ENCODE data around the gene C1QL3.

C1QL3 gene

DNA sequence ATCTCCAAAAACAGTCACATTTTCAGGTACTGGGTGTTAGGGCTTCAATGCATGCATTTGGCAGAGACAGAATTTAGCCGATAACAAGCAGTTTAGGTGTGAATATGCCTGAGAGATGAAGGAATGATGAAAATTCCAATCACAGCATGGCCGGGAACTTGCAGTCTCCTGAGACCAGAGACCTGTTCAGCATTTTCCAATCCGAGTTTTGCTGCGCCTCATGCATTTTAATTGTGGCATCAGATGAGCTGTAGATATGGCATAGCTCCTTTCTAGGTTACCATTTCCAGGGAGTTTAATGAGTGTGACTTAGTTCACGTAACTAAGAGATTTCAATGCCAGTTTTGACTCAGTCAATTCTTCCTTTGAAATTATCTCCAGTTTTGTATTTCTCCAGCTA, 14.5 kb upstream of the C1QL3 start:
- H3K27ac ChIP-seq (ENCODE audit: low read depth, low read length) = no peak overlapping the region
- H3K4me3 ChIP-seq (ENCODE audit: low read depth in 1 of 2, low read length in 2 of 2) = no peak overlapping the region
- H3K36me3 ChIP-seq (ENCODE audit: control insufficient read depth in 1 of 2, insufficient read depth in 2 of 2, low read length in 2 of 2) = no peaks in the 10 kb centered on the region
- no peaks in the 10 kb centered on the region for H3K9me3 ChIP-seq (ENCODE audit: control insufficient read depth in 1 of 2, low read length in 2 of 2)
- no peaks in the 10 kb centered on the region for H3K4me1 ChIP-seq (ENCODE audit: control insufficient read depth in 1 of 2, insufficient read depth in 2 of 2, low read length in 2 of 2)
- H3K27me3 ChIP-seq (ENCODE audit: control insufficient read depth in 1 of 2, insufficient read depth in 2 of 2, low read length in 2 of 2) = no peaks in the 10 kb centered on the region
- no peak overlapping the region for H3K9ac ChIP-seq (ENCODE audit: low read depth in 1 of 2, low read length in 2 of 2)

DNA sequence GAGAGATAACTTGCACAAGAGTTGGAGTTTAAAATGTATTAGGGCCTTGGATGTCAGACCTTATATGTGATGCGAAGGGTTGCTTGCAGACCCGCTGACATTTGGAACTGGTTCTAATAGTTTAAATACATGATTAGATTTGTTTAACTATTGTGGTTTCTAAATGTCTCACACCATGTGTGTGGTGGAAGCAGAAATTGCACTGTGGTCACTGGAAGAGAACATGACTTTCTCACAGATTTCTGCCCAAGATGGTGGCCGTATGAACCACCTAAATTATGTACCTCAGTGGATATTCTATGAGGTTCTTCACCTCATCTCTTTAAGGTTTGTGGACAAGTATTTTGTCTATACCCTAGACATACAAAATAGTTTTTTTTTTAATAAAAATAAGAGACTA, 8.2 kb upstream of the C1QL3 start:
- Histone ChIP-seq H3K9ac (ENCODE audit: low read depth in 1 of 2, low read length in 2 of 2) (no peak overlapping the region), H3K27ac (ENCODE audit: low read depth, low read length) (no peak overlapping the region), H3K27me3 (ENCODE audit: control insufficient read depth in 1 of 2, insufficient read depth in 2 of 2, low read length in 2 of 2) (no peaks in the 10 kb centered on the region), H3K4me3 (ENCODE audit: low read depth in 1 of 2, low read length in 2 of 2) (no peak overlapping the region), H3K4me1 (ENCODE audit: control insufficient read depth in 1 of 2, insufficient read depth in 2 of 2, low read length in 2 of 2) (no peaks in the 10 kb centered on the region), H3K9me3 (ENCODE audit: control insufficient read depth in 1 of 2, low read length in 2 of 2) (no peaks in the 10 kb centered on the region), H3K36me3 (ENCODE audit: control insufficient read depth in 1 of 2, insufficient read depth in 2 of 2, low read length in 2 of 2) (no peaks in the 10 kb centered on the region)

DNA sequence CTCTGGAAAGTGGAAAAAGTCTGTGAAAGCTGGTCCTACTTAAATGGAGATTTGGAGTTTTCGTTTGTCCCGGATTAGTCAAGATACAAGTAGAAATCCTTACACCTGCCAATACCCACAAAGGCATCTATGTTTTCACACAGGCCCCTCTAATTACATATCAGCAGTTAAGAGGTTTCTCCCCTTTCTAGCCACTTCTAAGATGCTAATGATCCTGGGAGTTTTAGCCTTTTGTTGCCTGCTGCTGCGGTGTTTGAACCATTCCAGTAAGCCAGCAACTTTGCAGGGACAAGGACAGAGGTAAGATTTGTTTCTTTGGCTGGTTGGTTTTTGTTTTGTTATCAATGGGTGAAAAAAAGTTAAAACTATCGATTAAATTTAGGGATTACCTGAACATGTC, 5.8 kb upstream of the C1QL3 start:
- Histone ChIP-seq H3K9ac (ENCODE audit: low read depth in 1 of 2, low read length in 2 of 2) (no peak overlapping the region), H3K27ac (ENCODE audit: low read depth, low read length) (no peak overlapping the region), H3K4me1 (ENCODE audit: control insufficient read depth in 1 of 2, insufficient read depth in 2 of 2, low read length in 2 of 2) (no peaks in the 10 kb centered on the region), H3K9me3 (ENCODE audit: control insufficient read depth in 1 of 2, low read length in 2 of 2) (no peaks in the 10 kb centered on the region), H3K4me3 (ENCODE audit: low read depth in 1 of 2, low read length in 2 of 2) (no peak overlapping the region), H3K27me3 (ENCODE audit: control insufficient read depth in 1 of 2, insufficient read depth in 2 of 2, low read length in 2 of 2) (peaks cover 2 to 3% of the 10 kb centered on the region in 2 donors), H3K36me3 (ENCODE audit: control insufficient read depth in 1 of 2, insufficient read depth in 2 of 2, low read length in 2 of 2) (no peaks in the 10 kb centered on the region)

DNA sequence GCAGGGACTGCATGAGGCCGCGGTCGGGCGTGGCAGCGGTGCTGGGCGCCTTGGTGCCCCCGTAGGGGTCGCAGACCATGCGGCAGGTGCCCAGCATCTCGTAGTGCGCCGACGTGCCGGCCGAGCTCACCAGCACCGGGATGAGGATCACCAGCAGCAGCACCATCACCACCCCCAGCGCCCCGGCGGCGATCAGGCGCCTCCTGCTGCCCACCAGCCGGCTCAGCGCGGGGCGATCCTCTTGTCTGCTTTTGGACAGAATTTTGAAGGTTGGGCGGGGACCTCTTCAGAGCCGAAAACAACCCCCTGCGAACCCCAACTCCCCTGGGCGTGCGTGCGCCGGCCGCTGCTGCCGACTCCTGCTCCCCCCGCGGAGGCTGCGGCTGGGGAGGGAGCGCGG, 779 bp downstream of the C1QL3 start:
- Histone ChIP-seq H3K4me3 (ENCODE audit: low read depth in 1 of 2, low read length in 2 of 2) (peak overlapping the region; percentile 38 to 57), H3K36me3 (ENCODE audit: control insufficient read depth in 1 of 2, insufficient read depth in 2 of 2, low read length in 2 of 2) (no peaks in the 10 kb centered on the region), H3K27ac (ENCODE audit: low read depth, low read length) (no peak overlapping the region), H3K9ac (ENCODE audit: low read depth in 1 of 2, low read length in 2 of 2) (no peak overlapping the region), H3K27me3 (ENCODE audit: control insufficient read depth in 1 of 2, insufficient read depth in 2 of 2, low read length in 2 of 2) (peaks cover 15 to 26% of the 10 kb centered on the region in 2 donors), H3K4me1 (ENCODE audit: control insufficient read depth in 1 of 2, insufficient read depth in 2 of 2, low read length in 2 of 2) (peaks cover 0 to 3% of the 10 kb centered on the region in 2 donors), H3K9me3 (ENCODE audit: control insufficient read depth in 1 of 2, low read length in 2 of 2) (no peaks in the 10 kb centered on the region)

DNA sequence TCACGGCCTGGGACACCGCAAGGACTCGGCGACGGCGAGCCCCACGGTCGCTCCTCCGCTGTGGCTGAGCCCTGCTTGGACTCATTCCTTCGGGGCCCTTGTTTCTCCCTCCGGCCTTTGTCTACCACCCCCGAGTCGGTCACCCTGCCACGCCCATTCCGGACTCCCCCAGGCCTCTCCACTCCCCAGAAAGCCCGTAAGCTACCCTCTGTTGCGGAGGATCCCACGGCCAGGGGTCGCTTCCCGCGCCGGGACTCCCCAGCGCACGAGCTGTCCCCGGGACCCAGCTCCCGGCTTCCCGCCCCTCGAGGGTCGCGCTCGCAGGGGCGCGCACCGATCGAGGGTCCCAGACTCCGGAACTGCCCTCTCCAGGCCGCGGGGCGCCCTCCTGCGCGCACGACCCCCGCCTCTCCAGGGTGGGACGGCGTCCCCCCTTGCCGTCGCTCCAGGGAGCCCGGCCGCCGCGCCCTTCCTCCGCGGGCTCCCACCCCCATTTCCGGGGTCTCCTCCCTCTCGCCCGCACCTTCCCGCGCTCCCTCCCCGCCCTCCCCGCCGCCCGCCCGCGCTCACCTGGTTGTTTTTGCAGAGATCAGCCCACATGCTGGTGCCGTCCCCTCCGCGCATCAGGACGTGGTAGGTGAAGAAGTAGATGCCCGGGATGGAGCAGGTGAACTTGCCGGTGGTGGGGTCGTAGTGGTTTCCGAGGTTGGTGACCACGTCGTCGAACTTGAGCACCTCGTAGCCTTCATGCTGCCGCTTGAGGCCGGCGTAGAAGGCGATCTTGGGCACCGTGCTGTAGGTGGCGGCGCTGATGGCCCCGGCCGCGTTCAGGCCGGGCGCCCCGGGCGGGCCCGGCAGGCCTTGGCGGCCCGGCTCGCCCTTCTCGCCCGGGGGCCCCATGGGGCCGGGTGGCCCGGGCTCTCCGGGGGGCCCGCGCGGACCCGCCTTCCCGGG, 1.5 kb downstream of the C1QL3 start:
- Histone ChIP-seq H3K27me3 (ENCODE audit: control insufficient read depth in 1 of 2, insufficient read depth in 2 of 2, low read length in 2 of 2) (peaks cover 15 to 26% of the 10 kb centered on the region in 2 donors), H3K36me3 (ENCODE audit: control insufficient read depth in 1 of 2, insufficient read depth in 2 of 2, low read length in 2 of 2) (no peaks in the 10 kb centered on the region), H3K27ac (ENCODE audit: low read depth, low read length) (no peak overlapping the region), H3K9me3 (ENCODE audit: control insufficient read depth in 1 of 2, low read length in 2 of 2) (no peaks in the 10 kb centered on the region), H3K4me1 (ENCODE audit: control insufficient read depth in 1 of 2, insufficient read depth in 2 of 2, low read length in 2 of 2) (peaks cover 0 to 3% of the 10 kb centered on the region in 2 donors), H3K9ac (ENCODE audit: low read depth in 1 of 2, low read length in 2 of 2) (no peak overlapping the region), H3K4me3 (ENCODE audit: low read depth in 1 of 2, low read length in 2 of 2) (peak overlapping the region in 1 of 2 donors; percentile 57)

DNA sequence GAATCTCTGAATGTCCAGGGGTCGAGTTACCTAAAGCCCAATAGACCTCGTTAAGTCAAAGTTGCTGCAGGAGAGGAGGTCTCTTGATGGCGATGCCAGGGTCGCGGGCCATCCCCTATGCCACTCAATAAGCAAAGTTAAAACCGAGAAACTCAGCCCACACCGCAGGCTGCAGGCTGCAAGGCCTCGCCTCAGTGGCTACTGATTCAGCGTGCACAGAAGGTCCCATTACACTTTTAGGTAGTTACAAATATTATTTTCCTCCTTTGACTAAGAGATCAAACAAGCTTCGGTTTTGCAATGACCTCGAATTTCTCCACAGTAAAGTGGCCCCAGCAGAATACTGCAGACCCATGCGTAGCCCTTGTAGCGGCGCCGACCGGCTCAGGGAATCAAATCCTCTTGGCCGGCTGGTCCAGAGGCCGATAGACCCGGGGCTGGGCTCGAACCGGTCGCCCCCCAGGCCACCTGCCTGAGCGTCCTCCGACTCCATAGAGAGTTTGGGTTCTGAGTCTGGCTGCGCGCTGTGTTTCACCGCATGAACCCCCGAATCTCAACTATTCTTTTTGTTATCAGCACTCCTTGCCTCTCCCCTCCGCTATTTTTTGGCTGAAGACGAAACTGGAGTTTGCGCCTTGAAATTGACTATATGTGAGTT, 2.3 kb downstream of the C1QL3 start:
- Histone ChIP-seq H3K27ac (ENCODE audit: low read depth, low read length) (no peak overlapping the region), H3K4me1 (ENCODE audit: control insufficient read depth in 1 of 2, insufficient read depth in 2 of 2, low read length in 2 of 2) (peaks cover 0 to 3% of the 10 kb centered on the region in 2 donors), H3K9me3 (ENCODE audit: control insufficient read depth in 1 of 2, low read length in 2 of 2) (no peaks in the 10 kb centered on the region), H3K9ac (ENCODE audit: low read depth in 1 of 2, low read length in 2 of 2) (no peak overlapping the region), H3K27me3 (ENCODE audit: control insufficient read depth in 1 of 2, insufficient read depth in 2 of 2, low read length in 2 of 2) (peaks cover 15 to 26% of the 10 kb centered on the region in 2 donors), H3K4me3 (ENCODE audit: low read depth in 1 of 2, low read length in 2 of 2) (no peak overlapping the region), H3K36me3 (ENCODE audit: control insufficient read depth in 1 of 2, insufficient read depth in 2 of 2, low read length in 2 of 2) (no peaks in the 10 kb centered on the region)

DNA sequence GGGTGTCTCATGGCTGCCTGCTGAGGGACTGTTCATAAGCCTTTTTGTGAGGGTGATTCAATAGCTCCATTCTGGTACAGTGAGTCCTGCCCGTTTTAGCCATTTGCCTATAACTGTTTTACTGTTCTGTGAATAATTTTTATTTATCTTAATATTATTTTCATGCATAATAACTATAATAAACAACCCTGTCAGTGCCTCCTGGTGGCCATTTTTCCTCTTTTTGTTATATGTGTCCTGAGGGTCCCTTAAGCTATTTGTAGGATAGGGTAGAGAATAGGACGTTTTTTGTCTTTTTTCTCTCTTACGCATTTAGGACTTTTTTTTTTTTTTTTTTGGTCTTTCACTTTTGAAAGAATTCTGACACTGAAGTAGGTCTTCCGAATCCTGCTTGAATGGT, 2.9 kb downstream of the C1QL3 start:
- Histone ChIP-seq H3K36me3 (ENCODE audit: control insufficient read depth in 1 of 2, insufficient read depth in 2 of 2, low read length in 2 of 2) (no peaks in the 10 kb centered on the region), H3K27ac (ENCODE audit: low read depth, low read length) (no peak overlapping the region), H3K4me1 (ENCODE audit: control insufficient read depth in 1 of 2, insufficient read depth in 2 of 2, low read length in 2 of 2) (peaks cover 0 to 3% of the 10 kb centered on the region in 2 donors), H3K4me3 (ENCODE audit: low read depth in 1 of 2, low read length in 2 of 2) (no peak overlapping the region), H3K9me3 (ENCODE audit: control insufficient read depth in 1 of 2, low read length in 2 of 2) (no peaks in the 10 kb centered on the region), H3K9ac (ENCODE audit: low read depth in 1 of 2, low read length in 2 of 2) (no peak overlapping the region), H3K27me3 (ENCODE audit: control insufficient read depth in 1 of 2, insufficient read depth in 2 of 2, low read length in 2 of 2) (peaks cover 15 to 26% of the 10 kb centered on the region in 2 donors)

DNA sequence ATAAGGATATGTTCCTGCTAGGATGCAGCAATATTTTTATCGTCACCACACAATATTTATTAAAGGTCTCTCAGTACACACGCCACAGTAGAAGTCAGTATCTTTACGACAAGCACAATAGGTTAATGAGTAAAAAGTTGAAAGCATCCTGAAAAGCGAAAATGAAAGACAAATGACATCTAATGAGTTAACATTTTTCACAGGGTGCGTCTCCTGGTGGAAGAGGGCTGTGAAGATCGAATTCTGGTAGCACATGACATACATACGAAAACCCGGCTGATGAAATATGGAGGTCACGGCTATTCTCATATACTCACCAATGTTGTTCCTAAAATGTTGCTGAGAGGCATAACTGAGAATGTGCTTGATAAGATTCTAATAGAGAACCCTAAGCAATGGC, 10.8 kb downstream of the C1QL3 start:
- H3K9ac ChIP-seq (ENCODE audit: low read depth in 1 of 2, low read length in 2 of 2) = no peak overlapping the region
- H3K4me3 ChIP-seq (ENCODE audit: low read depth in 1 of 2, low read length in 2 of 2) = no peak overlapping the region
- H3K9me3 ChIP-seq (ENCODE audit: control insufficient read depth in 1 of 2, low read length in 2 of 2) = no peaks in the 10 kb centered on the region
- no peaks in the 10 kb centered on the region for H3K27me3 ChIP-seq (ENCODE audit: control insufficient read depth in 1 of 2, insufficient read depth in 2 of 2, low read length in 2 of 2)
- H3K27ac ChIP-seq (ENCODE audit: low read depth, low read length) = no peak overlapping the region
- H3K4me1 ChIP-seq (ENCODE audit: control insufficient read depth in 1 of 2, insufficient read depth in 2 of 2, low read length in 2 of 2) = no peaks in the 10 kb centered on the region
- H3K36me3 ChIP-seq (ENCODE audit: control insufficient read depth in 1 of 2, insufficient read depth in 2 of 2, low read length in 2 of 2) = peaks cover 14 to 18% of the 10 kb centered on the region in 2 donors

DNA sequence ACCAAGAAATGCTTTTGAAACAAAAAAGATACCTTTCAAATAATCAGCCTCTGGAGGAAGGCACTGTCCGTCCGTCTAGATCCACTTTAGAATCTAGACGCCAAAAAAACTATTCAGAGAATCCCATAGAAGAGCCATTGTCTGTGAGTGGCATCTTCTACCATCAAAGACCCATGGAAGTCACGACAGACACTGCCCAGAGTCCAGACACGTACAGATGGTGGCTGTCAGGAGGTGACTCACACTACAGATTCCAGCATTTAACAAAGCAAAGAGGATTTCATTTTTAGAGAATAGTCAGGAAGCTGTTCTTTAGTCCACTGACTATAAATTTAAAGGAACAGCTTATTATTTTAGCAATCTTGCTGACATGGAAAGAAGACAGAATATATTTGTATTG, 11.7 kb downstream of the C1QL3 start:
- no peaks in the 10 kb centered on the region for H3K4me1 ChIP-seq (ENCODE audit: control insufficient read depth in 1 of 2, insufficient read depth in 2 of 2, low read length in 2 of 2)
- no peak overlapping the region for H3K27ac ChIP-seq (ENCODE audit: low read depth, low read length)
- H3K36me3 ChIP-seq (ENCODE audit: control insufficient read depth in 1 of 2, insufficient read depth in 2 of 2, low read length in 2 of 2) = peaks cover 18% of the 10 kb centered on the region in 2 donors
- H3K4me3 ChIP-seq (ENCODE audit: low read depth in 1 of 2, low read length in 2 of 2) = no peak overlapping the region
- no peaks in the 10 kb centered on the region for H3K9me3 ChIP-seq (ENCODE audit: control insufficient read depth in 1 of 2, low read length in 2 of 2)
- no peak overlapping the region for H3K9ac ChIP-seq (ENCODE audit: low read depth in 1 of 2, low read length in 2 of 2)
- no peaks in the 10 kb centered on the region for H3K27me3 ChIP-seq (ENCODE audit: control insufficient read depth in 1 of 2, insufficient read depth in 2 of 2, low read length in 2 of 2)

DNA sequence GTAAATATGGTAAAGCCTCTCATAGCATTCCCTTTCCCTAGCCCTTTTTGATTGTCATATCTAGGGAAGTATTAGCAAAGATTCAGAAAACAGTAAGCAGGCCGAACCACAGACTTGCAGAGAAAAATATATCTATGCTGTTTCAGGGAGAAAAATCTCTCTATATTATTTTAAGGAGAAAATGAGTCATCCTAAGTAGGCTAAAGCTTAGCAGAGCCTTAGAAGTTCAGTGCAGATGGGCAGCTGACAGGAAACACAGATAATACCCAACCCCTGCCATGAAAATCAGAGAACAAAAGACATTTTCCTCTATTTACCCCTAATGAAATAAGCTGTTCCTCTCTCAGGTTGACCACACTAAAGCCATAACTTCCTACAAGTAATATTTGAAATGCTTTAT, 16.5 kb downstream of the C1QL3 start:
- Histone ChIP-seq H3K36me3 (ENCODE audit: control insufficient read depth in 1 of 2, insufficient read depth in 2 of 2, low read length in 2 of 2) (peaks cover 9 to 13% of the 10 kb centered on the region in 2 donors), H3K4me1 (ENCODE audit: control insufficient read depth in 1 of 2, insufficient read depth in 2 of 2, low read length in 2 of 2) (no peaks in the 10 kb centered on the region), H3K27me3 (ENCODE audit: control insufficient read depth in 1 of 2, insufficient read depth in 2 of 2, low read length in 2 of 2) (no peaks in the 10 kb centered on the region)

More for the DNA sequence above, 16.5 kb downstream of the C1QL3 start:
- Histone ChIP-seq H3K9me3 (ENCODE audit: control insufficient read depth in 1 of 2, low read length in 2 of 2) (no peaks in the 10 kb centered on the region), H3K27ac (ENCODE audit: low read depth, low read length) (no peak overlapping the region), H3K9ac (ENCODE audit: low read depth in 1 of 2, low read length in 2 of 2) (no peak overlapping the region), H3K4me3 (ENCODE audit: low read depth in 1 of 2, low read length in 2 of 2) (no peak overlapping the region)

Data from duodenal mucosa (tissue), 2 donors.